ENCODE results near the gene USP40.

USP40 gene

DNA sequence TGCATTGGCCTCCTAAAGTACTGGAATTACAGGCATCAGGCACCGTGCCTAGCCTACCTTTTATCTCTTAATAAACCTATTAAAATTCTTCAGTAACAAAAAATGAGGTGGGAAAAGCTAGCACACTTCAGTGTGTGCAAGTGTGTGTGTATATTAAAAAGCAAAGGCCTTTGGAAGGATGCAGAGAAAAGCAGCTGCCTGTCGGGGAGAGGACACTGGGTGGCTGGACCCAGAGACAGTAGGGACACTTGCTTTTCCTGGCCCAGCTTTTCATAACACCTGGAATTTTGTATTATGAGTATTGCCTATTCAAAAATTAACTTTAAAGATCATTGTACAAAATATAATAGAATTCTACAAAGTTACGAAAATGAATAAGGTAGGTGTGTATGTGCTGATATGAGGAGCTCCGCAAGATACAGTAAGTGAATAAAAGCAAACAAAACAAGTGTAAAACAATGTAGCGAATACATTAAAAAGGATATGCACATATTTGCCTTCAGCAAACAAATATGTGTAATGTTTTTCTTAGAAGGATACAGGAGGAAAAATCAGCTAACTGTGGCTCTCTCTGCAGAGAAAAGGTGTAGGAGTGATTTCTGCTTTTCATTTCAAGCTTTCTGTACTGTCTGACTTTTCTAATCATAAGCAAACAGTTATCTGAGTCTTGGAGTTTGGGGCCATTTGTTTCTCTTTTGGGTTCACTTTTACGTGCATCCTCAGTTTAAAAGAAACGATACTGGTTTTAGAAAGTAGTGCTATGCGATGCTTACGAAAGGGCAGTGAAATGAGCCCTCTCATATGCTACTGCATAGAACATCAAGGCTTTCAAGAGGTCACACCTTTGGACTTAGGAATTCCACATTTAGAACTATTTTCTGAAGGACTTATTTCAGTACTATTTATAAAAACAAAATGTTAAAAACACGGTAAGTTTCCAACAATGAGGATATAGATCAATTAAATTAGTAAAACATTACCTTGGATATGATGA, 70.8 kb downstream of the USP40 start:
- no peak for DNase-seq

DNA sequence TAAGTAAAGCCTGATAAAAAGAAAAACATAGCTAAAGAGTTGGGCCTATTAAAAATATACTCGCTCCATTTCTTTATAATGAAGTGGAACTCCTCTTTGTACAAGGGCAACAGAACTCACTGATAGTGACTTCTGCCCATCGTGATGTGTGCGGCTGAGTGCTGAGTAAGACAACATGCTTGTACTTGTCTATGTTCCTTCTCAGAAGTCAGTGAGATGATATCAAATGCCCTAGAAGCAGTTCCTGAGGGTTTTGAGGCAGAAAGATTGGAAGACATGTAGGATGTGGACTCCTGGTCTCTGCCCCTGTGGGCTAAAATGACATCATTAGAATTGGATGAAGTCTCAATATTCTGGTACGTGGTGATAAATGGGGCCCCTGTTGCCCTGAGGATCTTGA, 73.8 kb downstream of the USP40 start:
- DNase-seq, result no peak

DNA sequence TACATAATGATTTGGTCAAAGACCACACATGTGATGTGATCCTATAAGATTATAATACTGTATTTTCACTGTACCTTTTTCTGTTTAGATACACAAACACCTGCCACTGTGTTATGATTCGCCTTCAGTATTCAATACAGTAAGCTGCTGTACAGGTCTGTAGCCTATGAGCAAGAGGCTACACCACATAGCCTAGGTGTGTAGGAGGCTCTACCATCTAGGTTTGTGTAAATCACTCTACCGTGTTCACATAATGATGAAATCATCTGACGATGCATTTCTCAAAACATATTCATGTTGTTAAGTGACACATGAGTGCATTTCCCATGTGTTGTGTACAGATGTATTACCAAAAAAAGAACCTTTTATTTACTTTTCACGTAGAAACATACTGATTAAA, 74.5 kb downstream of the USP40 start:
- DNase-seq, result no peak

DNA sequence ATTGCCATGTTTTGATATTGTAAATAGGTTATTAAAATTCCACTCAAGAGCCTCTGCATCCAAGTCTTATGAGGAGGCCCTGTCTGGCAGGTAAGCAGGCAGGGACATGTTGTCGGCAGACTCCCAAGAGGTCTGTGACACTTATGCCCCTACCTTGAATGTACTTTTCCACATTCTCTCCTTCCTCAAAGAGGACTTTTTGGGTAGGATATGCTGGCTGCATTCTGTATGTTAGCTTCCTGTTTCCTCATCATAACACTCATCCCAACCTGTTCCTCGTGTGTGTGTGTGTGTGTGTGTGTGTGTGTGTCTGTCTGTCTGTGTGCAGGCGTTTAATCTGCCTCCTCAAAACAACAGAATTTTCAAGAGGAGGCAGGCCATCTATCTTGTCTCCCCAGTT, 75.3 kb downstream of the USP40 start:
- no peak for DNase-seq

DNA sequence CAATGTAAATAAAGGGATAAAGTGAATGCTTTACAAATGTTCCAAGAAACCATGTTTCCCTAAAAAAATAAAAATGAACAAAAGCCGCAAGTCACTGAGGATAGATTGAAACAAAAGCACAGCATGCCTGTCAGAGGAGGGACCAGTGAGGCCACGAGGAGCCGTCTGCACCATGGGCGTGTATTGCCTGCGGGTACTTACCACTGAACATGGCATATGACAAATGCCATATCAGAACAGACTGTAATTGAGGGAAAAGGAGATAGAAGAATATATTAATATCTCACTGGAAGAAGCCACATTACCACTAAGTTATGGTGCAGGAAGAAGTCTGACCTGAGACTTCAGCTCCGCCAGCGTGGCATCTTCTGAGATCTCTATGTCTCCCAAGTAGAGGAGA, 75.8 kb downstream of the USP40 start:
- DNase-seq, result no peak

DNA sequence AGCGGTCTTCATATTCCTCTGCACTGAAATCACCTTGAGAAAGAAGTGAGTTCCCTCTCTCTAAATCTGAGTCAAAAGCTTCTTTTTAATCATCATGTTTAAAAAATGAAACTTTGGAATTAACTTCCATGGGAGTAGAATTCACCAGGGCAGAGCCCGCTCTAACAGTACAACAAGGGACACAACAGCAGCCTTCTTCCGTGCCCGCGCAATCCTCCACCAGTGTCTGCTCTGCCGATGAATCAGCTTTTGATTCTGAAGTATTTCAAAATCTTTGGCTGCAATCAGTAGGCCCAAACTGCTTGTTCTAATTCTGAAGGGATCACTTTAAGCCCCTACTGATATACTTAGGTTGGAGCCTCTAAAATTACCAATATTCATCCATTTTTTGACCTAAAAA, 76.9 kb downstream of the USP40 start:
- DNase-seq, result no peak

DNA sequence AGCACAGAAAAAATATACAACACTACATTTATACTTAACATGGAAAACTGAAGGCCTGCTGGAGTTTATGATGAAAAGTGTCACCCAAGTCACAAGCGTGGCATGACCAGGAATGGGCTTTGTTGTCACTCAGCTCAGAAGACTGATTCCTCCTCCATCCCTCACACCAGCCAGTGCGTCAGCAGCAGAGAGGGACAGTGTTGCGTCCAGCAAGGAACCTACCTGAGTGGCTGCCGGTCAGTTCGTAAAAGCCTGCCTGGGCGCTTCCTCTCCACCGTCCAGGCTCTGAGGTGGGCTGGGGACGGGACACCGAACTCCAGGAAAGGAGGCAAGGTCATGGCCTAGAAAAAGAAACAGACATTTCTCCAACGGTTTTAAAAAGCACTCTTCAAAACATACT, 77.4 kb downstream of the USP40 start:
- no peak for DNase-seq

DNA sequence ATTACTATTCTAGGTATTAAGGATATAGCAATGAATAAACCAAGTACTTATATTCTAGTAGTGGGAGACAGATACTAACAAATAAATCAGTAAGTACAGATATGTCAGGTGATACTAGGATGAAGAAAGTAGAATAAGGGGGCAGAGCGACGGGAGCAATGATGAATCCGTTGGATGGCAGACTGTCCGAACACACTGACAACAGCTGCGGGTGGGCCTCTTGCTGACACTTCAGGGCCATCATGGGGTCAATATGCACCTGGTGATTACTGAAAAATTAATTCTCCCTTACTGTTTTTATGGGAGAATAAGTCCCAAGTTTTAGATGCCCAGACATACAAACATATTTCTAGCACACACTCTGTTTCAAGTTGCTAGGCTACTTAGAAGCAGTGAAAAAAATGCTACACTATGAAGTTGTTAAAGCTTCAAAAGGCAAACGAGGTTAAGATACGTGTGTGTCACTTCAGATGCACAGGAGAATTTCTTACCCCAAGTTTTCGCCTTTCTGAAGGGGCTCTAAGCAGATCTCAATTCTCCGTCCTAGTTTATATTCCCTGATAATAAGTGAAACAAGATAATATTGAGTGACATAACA, 78.7 kb downstream of the USP40 start:
- DNase-seq, result no peak

DNA sequence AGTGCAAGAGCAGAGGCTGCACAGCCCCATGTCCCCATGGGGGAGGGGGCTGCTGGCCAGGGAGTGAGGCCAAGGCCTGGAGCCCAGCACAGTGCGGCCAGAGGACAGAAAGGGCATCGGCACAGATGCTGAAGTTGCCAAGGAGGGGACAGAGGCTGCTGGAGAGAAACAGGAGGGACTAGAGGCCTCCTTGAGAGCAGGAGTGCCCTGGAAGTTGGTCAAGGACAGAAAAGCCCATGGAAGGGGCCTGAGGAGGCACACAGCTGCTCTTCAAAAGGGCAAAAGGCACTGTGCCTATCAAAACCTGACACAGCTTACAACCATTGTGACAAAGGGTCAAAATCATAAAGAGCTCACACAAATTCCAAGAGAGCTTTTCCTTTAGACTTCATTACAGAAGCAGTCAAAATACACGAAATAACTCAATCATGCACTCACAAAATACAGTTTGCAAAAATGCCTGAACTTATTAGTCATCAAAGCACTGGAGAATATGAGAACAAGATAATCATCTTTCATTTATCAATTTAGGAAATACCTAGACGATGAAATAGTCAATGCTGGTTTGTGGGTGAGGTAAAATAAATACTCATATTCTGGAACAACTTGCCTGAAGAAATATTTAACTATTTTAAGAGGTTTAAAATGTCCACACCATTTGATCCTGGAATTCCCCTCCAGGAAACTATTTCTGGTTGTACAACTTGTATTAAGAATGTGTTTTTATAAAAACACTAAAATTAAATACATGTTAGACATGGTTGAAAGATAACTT, 79.6 kb downstream of the USP40 start:
- DNase-seq, result no peak

DNA sequence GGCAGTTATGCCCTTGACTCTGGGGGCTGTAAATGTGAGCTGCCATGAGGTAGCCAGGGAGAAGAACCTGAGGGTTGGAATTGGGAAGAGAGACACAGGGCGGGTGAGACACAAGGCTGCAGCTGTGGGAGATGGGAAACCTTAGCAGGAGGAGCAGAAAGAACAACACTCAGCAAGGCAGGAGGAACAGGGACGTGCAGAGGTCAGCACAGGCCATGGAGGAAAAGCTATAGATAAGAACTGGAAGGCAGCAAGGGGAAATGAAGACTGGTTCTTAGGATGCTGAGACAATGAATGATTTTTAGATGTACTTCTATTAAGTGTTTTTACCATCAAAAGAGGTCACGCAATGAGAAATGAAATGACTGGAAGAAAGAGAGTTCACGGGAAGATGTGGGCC, 80.2 kb downstream of the USP40 start:
- DNase-seq, result no peak

DNA sequence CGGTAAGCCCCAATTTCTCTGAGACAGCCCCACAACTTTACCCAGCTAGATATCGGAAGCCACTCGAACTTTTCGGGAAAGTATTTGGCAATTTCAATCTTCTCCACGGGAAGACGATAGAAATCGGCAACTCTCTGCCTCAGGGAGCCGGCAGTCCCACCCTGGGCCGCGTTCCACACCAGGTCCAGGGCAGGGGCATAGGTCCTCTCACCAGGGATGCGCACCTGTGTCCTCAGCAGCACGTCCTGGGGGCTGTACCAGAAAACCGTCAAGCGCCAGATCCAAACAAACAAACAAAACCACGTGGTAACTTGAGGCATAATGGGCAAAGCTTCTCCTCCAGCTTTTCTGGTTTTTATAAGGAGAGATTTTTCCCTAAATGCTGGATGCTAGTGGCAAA, 80.9 kb downstream of the USP40 start:
- DNase-seq, result no peak

DNA sequence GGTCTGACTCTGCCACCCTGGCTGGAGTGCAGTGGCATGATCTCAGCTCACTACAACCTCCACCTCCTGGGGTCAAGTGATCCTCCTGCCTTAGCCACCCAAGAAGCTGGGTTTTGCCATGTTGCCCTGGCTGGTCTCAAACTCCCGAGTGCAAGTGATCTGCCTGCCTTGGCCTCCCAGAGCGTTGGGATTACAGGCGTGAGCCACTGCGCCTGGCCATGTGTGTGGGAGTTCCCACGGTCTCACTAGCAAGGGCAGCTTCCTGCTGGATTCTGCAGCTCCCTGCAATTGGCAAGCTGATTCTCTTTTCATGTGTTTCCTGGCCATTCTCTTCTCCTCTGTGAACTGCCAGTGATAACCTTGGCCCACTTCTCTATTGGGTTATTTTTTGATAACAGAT, 84.0 kb downstream of the USP40 start:
- DNase-seq, result no peak

DNA sequence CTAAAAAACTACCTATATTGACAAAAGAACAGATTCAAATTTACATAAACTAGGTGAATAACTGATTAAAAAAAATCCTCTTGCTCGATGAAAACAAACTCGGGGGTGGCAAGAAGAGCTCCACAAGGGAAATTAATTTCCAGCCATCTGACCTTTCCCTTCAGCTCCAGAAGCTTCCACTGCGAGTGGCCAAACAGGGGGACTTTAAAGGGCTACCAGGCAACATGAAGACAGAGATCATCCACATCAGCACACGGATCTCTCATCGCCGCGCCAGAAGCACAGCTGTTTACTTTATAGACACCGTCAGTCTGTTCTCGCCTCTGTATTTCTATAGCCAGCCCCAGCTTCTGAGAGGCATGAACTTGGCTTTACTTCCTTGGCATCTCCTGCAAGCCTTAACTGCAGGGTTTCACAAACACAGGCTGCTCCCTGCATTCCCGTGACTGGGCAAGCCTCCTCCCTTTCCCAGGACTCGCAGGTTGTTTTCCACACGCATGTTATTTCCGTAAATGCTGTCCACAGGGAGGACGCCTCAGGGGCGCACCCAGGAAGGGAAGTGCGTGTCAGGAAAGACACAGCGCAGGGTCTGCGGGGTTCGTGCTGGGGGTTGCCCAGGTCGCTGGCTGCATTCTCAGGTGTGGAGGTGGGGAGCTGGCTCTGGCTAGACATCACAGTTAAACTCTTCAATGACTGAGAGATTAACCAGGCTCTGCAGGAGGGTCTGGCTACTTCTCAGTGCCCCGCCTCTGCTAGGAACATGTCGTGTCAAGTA, 85.0 kb downstream of the USP40 start:
- no peak for DNase-seq

DNA sequence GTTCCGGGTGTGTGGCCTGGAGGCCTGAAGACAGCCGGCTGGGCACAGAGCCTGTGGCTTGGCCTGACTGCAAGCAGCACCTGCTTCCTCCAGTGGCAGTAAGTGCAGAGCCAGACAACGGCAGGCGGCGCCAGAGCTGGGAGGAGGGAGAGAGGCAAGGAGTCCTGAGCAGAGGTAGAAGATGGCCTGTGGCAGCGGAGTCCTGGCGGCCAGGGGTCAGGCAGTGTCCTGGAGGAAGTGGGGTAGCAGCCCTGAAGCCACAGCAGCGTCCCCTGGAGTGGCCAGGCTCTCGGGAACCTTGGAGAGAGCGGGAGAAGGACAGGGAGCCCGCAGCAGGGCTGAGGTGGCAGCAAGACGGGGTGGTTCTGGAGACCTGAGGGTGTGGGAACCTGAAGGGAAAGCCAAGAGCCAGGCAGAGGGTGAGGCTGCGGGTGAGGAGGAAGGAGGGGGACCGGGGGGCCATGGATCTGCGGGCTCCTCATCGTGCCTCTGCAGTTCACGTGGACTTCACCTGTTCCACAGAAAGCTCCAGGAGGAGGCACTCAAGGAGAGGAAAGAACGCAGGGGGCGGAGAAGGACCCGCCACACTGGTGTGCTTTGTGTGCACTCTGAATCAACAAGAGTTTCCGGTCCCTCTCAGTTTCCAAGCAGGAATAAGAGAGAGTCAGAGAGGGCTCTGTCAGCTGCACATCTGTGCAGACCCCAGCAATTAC, 85.9 kb downstream of the USP40 start:
- peak; percentile 78 for DNase-seq

DNA sequence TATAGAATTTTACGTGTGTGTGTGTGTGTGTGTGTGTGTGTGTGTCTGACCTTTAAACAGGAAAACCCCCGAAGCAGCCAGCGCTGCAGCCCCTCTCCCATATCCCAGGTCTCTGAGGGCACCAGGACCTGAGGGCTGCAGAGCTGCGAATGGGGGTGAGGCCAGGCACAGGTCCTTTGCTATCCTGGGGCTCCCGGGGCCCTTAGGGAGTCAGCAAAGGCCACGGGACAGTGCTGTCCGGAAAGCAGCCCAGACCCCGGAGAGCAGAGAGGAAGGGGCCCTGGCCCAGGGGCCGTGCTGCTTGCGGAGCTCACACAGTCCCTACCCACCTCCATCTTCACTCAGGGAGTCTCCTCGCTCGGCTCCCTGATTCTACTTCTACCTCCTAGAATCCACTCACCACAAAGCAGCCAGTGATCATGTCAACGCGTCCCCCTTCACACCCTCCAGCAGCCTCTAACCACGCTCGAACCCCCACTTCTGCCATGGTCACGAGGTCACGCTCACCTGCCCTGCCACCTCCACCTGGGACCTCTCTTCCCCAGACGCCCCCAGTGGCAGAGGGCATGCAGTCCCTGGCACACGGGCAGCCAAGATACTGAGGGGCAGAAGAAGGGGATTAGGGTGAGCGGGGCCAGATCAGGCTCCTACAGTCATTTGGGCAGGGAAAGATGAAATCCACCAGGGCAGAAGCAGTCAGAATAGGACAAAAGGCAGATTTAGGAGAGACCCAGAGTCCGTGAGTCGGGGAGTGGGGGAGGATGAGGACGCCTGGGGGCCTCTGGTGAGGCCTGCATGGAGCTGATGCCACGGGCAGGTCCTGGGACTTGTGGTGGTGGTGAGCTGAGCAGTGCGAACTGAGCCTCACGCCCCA, 86.7 kb downstream of the USP40 start:
- DNase-seq, result no peak

DNA sequence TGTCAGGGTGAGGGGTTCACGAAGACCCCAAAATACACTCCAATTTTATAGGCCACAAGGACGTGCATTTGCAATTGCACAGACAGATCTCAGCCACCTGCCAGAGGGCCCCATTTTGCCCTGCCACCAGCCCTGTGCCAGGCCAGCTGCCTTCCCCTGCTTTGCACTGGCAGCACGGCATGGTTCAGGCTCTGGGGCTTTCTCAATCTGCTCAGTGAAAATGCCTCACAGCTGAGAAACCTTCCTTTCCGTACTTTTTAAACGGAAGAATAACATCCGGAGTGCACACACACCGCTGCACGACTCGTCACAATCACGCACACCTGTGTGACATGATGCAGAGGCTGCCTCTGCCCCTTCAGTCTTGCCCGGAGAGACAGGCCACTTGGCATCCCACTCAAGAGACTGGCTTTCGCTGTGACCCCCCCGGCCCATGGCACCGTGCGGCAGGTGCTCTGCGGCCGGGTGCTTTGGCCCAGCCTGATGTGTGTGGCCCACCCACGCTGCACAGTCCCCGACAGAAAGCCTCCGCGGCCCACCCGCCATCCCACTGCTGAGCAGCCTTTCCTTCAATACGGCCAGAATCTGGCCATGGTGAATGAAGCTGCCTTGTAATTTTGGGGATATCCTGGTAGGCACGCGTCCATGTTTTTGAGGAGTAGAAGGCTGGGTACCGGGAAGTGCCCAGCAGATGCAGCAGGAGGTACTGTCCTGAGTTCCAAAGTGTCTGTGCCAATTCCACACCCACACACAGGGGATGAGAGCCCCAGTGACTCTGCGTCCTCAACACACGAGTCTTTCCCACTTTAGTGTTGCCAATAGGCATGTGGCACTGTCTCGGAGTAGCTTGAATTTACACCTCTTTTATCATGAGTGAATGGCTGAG, 88.8 kb downstream of the USP40 start:
- no peak for DNase-seq

DNA sequence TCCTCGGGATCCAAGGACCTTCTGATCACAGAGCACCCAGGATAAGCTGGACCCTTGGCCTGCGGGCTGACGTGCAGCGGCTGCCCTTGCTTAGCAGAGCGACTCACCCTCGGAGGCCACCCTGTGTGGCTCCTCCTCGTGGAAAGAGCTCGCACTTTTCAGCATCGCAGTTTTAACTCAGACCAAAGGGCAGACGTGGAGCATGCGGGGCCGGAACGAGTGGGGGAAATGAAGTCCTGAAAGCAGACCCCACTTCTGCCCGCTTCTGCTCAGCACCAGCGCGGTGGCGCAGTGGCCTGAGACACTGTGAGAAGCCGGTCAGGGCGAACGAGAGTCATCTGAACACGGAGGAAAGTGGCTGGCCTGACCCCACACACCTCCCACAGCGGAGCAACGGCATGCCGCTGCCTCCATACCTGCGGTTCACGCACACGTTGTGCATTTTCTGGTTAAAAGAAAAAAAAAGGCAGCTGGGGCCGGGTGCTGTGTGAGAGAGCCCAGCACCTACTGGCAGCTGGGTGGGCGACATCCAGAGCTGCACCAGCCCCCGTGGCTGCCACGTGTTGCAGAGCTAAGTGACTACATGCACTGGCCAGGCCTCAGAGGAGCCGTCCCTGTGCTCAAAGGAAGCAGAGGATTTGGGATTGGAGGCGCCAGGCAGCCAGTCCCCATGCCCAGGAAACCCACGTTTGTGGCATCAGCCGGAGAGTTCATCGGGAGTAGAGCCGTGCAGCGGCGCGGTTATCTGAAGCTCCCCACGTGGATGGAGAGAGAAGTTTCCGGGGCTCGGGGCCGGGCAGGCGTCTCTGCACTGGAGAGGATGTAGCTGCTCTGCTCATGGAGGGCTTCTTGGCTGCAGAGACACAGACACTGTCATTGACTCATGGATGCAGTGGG, 89.7 kb downstream of the USP40 start:
- DNase-seq, result no peak

DNA sequence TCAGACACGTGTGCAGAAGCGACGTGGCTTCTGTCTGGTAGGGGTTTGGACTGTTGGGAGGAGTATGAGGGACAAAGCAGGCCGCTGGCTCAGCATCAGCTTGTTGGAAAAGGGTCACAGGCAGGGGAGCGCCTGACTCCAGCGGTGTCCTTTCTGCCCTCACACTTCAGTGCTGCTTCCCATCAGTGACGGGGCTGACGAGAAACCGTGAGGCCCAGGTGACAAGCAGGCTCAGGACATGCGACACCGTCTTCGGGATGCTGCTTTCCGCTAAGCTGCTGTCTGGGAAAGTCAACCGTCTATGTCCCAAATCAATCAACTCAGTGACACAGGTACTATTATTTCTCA, 90.5 kb downstream of the USP40 start:
- no peak for DNase-seq
